Measurements from ENCODE around the gene DTX4.

The DTX4 gene

DNA sequence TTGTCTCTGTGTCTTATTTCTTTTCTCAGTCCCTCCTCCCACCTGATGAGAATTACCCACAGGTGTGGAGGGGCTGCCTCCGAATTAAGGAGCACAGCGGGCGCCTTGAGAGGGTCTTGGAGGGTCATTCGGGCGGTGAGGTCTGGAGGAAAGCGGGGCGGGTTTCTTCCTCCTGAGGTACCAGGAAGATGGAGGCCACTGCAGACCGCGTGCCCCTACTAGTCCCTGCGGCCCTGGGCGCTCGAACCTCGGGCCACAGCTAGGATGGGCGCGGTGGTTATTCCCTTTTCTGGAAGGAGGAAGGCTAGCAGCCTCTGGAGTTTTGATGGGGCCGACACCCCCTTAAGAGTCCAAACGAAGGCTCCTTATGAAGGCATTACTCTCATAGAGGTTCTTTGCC lies 34.7 kb upstream of the DTX4 start:
- Histone ChIP-seq H3K27me3 (ENCODE audit: insufficient read depth, low read length) (no peaks in the 10 kb centered on the region), H3F3A (ENCODE audit: insufficient read depth, low read length) (no peaks in the 10 kb centered on the region), H3K9ac (ENCODE audit: low read length) (no peak overlapping the region), H3K27ac (ENCODE audit: low read depth, low read length, poor library complexity, severe bottlenecking) (no peak overlapping the region), H3K4me2 (ENCODE audit: low read length) (no peak overlapping the region), H4K20me1 (ENCODE audit: insufficient read depth, low read length) (no peaks in the 10 kb centered on the region), H3K36me3 (ENCODE audit: insufficient read depth, low read length) (peaks cover 28% of the 10 kb centered on the region), H3K4me3 (ENCODE audit: low read depth, low read length, poor library complexity, severe bottlenecking) (no peak overlapping the region), H3K79me2 (ENCODE audit: insufficient read depth, low read length) (no peaks in the 10 kb centered on the region), H2AFZ (ENCODE audit: low read length) (no peak overlapping the region), H3K9me3 (ENCODE audit: low read length) (peaks cover 9% of the 10 kb centered on the region; the same call in 1 of the 2 replicates), H3K9me2 (ENCODE audit: low read depth, low read length) (no peaks in the 10 kb centered on the region), H3K4me1 (ENCODE audit: insufficient read depth, low read length, severe bottlenecking) (peaks cover 19% of the 10 kb centered on the region)
- TF ChIP-seq, protein P1, sequence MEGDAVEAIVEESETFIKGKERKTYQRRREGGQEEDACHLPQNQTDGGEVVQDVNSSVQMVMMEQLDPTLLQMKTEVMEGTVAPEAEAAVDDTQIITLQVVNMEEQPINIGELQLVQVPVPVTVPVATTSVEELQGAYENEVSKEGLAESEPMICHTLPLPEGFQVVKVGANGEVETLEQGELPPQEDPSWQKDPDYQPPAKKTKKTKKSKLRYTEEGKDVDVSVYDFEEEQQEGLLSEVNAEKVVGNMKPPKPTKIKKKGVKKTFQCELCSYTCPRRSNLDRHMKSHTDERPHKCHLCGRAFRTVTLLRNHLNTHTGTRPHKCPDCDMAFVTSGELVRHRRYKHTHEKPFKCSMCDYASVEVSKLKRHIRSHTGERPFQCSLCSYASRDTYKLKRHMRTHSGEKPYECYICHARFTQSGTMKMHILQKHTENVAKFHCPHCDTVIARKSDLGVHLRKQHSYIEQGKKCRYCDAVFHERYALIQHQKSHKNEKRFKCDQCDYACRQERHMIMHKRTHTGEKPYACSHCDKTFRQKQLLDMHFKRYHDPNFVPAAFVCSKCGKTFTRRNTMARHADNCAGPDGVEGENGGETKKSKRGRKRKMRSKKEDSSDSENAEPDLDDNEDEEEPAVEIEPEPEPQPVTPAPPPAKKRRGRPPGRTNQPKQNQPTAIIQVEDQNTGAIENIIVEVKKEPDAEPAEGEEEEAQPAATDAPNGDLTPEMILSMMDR (IDR thresholded peaks at IDR 0.05; ENCODE audit: low read length) = no peak
- TF ChIP-seq EZH2 (IDR thresholded peaks at IDR 0.05; ENCODE audit: borderline replicate concordance, low read length) = no peak

- Histone ChIP-seq H3K4me1 (ENCODE audit: insufficient read depth, low read length, severe bottlenecking) (peaks cover 27% of the 10 kb centered on the region), H4K20me1 (ENCODE audit: insufficient read depth, low read length) (no peaks in the 10 kb centered on the region), H3K4me3 (ENCODE audit: low read depth, low read length, poor library complexity, severe bottlenecking) (no peak overlapping the region), H3K4me2 (ENCODE audit: low read length) (no peak overlapping the region), H3K9me3 (ENCODE audit: low read length) (peaks cover 4% of the 10 kb centered on the region; the same call in 1 of the 2 replicates), H3K27me3 (ENCODE audit: insufficient read depth, low read length) (no peaks in the 10 kb centered on the region), H2AFZ (ENCODE audit: low read length) (no peak overlapping the region), H3F3A (ENCODE audit: insufficient read depth, low read length) (no peaks in the 10 kb centered on the region), H3K9ac (ENCODE audit: low read length) (no peak overlapping the region), H3K36me3 (ENCODE audit: insufficient read depth, low read length) (peaks cover 15% of the 10 kb centered on the region), H3K79me2 (ENCODE audit: insufficient read depth, low read length) (no peaks in the 10 kb centered on the region), H3K9me2 (ENCODE audit: low read depth, low read length) (no peaks in the 10 kb centered on the region), H3K27ac (ENCODE audit: low read depth, low read length, poor library complexity, severe bottlenecking) (no peak overlapping the region)
- TF ChIP-seq EZH2 (IDR thresholded peaks at IDR 0.05; ENCODE audit: borderline replicate concordance, low read length) = no peak
- TF ChIP-seq, protein P1 (IDR thresholded peaks at IDR 0.05; ENCODE audit: low read length) = no peak
Measured at GRCh38 chr11:59138643-59139042, 33.3 kb upstream of the DTX4 start.

- Histone ChIP-seq H4K20me1 (ENCODE audit: insufficient read depth, low read length) (no peaks in the 10 kb centered on the region), H3K4me3 (ENCODE audit: low read depth, low read length, poor library complexity, severe bottlenecking) (no peak overlapping the region), H3K36me3 (ENCODE audit: insufficient read depth, low read length) (peaks cover 2% of the 10 kb centered on the region; the same call in 1 of the 2 replicates), H3K27ac (ENCODE audit: low read depth, low read length, poor library complexity, severe bottlenecking) (no peak overlapping the region), H3K9ac (ENCODE audit: low read length) (no peak overlapping the region), H3K4me2 (ENCODE audit: low read length) (no peak overlapping the region), H3K27me3 (ENCODE audit: insufficient read depth, low read length) (no peaks in the 10 kb centered on the region), H3K9me2 (ENCODE audit: low read depth, low read length) (no peaks in the 10 kb centered on the region), H3K4me1 (ENCODE audit: insufficient read depth, low read length, severe bottlenecking) (peaks cover 43% of the 10 kb centered on the region), H3K79me2 (ENCODE audit: insufficient read depth, low read length) (peaks cover 12% of the 10 kb centered on the region), H3K9me3 (ENCODE audit: low read length) (no peaks in the 10 kb centered on the region), H2AFZ (ENCODE audit: low read length) (no peak overlapping the region), H3F3A (ENCODE audit: insufficient read depth, low read length) (no peaks in the 10 kb centered on the region)
- TF ChIP-seq EZH2 (IDR thresholded peaks at IDR 0.05; ENCODE audit: borderline replicate concordance, low read length) = no peak
- TF ChIP-seq, protein P1 (IDR thresholded peaks at IDR 0.05; ENCODE audit: low read length) = no peak
Measured at GRCh38 chr11:59141191-59141590, 30.7 kb upstream of the DTX4 start.
